GM21390 (cell line): ENCODE data around the gene CHAT.

Experiments used
- ATAC-seq: cut with Tn5 transposase; IDR thresholded peaks from one replicate; pipeline ENCODE4 v1.9.1; 2021; ENCODE audit not compliant: unreplicated experiment

Gene CHAT

DNA sequence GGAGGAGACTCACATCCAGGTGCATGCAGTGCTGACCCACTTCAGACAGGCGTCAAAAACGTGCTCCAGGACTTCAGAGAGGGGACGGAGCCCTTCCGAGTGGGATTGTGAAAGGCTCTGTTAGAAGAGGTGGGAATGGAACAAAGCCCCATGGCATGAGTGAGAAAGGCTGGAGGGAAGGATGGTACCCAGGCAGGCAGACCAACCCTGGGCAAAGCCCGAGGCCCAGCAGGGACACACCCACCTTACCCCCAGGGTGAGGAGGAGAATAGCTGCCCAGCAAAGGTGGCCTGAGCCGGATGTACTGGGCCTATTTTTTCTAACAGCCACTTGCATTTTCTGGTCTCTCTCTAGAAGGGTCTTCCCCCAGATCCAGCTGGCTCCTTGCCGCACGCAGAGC is 14.8 kb downstream of the CHAT start:
- ATAC-seq: no peak

DNA sequence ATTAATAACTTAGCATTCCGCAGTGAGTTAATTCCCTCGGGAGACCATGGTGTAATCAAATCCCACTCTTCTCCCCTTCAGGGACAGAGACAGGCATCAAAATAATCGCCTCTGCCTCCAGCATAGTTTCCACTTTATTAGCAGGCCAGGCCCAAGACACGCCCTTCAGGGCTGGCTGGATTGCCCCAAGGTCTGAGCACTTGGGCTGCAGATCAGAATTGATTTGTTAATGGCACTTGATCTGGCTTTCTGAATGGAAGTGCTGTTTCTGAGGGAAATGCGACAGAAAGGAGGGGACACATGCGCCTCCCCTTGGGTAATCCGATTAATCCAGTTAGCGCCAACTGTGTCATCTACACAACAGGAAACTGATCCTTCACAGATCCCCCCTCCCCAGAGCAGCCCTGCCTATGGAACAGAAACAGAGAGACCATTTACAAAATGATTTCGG is 15.6 kb downstream of the CHAT start:
- no peak for ATAC-seq

DNA sequence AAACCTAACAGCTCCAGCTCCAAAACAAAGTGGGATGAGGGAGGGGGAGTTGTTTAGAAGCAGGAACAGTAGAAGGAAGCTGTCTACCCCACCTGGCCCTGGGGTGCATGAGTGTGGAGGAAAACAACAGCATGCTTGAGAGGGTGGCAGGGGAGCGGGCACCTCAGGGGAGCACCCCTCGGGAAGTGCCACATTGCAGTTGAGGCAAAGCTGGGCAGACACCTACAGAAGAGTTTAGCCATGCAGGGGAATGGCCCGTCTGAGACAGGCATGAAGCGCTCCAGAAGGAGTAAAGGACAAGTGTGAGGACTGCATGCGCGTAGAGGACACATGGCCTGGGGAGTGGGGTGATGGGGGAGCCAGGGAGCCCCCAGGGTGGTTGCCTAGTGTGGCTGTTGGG is 18.1 kb downstream of the CHAT start:
- ATAC-seq: no peak

DNA sequence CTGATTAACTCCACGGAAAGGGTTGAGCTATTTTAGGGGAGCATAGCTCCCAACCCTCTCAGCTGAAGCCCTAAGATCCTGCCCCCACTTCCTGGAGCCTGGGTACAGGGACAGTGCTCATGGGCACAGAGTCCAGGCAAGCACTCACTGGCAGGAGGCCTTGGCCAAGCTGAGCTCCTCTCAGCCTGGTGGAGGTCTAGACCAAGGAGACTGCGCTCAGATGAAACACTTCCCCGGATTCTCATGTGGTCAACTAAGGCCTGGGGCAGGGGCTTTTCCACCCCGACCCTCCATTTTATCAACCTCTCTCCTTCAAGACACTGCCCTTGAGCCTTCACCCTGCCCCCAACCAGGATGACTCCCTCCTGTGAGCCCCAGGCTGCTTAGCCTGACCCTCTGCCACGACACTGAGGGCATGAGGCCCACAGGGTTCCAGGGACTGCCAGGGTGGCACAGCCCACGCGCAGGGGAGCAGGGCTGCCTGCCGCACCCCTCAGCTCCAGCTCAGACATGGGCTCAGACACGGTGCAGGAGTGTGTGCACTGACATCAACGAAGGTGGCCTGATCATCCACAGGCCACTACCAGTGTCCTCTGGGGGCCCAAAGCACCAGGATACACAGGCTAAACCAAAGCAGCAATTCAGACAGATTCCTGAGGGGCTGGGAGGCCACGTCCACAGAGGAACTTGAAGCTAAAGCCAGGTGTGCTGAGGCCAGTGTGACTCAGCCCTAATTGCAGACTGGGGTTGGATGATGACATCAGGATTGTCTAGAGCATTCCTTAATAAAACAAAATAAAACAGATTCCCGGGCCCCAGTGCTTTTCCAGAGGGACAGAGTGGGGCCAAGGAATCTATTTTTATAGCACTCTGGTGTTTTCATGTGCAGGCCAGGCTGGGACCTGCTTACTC is 18.8 kb downstream of the CHAT start:
- no peak for ATAC-seq

DNA sequence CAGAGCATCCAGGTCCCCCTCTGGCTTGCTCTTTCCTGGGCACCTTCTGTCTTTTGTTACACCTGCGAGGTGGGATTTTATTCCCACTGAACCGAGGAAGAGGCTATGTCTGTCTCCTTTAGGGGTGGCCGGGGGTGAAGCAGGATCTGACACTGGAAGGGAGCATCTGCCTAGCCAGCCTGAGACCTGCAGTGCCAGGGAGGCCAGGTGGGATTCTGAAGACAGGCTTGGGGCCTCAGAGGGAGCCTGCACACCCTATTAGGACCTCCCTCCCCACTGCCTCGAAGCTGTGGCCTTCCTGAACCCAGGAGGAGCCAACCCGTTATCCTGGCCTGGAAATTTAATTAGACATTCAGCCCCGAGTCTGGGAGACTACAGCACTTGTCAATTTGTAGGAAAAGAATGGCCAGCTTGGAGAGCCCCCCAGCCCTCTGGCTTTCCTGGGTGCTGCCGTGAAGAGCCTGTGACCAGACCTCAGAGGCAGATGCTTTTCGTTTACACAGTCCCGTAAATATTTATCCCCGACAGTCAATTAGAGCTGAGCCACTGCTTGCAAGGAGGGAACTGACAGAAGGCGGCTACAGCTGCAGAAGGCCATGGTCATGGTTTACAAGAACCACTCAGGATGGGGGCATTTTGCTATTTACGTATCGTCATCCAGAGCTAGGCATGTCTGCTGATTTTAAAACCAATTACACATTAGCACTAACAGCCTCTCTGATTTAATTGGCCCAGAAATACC is 19.7 kb downstream of the CHAT start:
- ATAC-seq: no peak

DNA sequence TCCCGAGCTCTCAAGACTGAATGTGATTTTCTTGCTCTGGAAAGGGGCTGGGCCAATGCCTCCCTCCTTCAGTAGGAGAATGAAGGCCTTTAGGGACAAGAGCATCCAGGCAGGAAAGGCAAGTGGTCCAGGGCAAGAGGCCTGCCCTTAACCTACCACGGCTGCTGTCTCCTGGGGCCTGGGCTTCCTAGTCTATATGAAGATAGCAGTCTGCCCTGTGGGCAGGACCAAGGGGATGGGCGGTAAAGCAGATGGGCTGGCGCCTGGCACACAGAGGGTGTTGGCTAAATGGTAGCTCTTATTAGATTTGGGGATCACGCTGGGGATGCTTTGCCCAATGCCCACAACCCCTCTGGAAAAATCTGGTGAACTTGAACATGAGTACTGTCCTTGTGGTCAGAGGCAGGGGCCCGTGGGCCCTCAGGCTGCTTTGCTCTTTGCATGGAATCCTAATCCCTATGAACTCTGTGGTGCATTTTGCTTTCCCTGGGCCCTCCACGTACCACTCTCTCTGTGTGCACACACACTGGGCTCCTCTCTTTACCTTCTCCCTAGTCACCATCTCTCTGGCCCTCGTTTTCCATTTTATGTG is 20.3 kb downstream of the CHAT start:
- ATAC-seq: no peak

DNA sequence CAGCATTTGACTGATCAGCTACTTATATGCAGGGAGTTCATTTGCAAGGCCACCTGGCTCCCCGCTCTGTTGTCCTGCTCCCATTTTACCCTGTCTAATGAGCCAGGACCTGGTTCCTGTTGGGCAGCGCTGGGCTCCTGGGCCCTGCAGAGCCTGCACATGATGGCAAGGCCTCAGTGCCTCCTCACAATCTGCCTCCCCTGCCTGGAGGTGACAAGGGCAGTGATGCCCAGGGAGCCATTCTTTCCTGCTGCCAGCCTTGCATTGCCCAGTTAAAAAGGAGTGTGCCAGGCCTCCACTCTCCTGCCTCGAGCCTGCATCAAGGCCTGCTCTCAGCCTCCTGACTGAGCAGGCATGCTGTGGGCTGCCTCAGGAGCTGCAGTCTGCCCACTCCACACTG is 28.5 kb downstream of the CHAT start:
- ATAC-seq: no peak

DNA sequence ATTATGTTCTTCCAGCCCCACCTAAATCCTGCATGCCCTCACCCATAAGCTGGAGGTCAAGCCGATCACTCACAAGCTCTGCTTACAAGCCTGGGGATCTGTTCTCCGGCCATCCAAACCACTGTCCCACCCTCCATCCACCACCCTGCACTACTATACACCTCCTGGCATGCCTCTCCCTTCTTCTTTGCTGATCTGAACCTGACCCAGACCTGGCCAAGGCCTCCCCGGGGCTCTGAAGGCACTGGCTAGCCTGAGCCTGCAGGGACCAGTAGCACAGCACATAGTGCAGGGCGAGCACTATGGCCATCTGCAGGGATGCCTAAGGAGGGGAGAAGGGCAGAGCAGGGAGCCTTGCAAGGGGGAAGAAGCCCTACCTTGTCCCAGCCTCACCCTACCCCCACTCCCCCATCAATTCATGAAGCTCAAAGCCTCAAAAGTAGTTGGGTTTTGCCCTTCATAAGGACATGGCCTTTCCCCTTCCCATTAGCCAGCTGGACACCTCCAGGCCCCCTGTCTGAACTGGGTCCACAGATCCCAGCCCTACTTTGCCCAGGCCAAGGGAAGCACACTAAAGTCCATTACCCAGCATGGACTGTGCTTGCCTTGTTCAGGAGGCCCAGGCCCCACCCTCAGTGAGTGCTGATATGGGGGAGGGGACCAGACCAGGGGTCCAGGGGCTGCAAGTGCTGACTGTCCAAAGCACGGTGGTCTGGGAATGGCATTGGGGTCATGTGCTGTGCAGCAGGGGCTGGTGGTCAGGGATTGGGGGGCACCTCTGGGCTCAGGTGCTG is 29.6 kb downstream of the CHAT start:
- ATAC-seq: no peak

DNA sequence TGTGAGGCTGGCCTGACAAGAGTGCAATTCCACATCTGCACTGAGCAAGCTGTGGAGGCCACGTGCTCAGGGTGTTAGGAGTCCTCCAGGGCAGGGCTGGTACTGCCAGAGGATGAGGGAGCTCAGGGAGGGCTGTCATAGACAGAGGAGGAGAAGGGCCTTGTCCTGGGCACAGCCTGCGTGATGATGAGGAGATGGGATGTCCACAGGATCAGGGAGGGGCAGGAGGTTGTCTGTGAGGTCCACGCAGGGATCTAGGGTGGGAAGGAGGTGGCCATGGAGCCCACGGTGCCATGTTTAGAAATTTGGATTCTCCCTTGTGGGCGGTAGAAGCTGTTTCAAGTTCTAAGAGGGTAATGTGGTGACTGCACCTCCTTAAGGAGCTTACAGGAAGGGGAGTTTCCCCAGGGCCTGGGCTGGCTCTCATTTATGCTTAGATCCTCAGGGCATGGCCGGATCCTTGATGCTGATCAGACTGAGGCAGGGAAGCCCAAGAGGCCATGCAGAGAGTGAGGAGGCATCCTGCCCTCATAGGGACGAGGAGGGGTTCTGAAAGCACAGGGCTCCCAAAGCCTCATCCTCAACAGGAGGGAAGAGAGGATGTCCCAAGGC is 30.3 kb downstream of the CHAT start:
- no peak for ATAC-seq

DNA sequence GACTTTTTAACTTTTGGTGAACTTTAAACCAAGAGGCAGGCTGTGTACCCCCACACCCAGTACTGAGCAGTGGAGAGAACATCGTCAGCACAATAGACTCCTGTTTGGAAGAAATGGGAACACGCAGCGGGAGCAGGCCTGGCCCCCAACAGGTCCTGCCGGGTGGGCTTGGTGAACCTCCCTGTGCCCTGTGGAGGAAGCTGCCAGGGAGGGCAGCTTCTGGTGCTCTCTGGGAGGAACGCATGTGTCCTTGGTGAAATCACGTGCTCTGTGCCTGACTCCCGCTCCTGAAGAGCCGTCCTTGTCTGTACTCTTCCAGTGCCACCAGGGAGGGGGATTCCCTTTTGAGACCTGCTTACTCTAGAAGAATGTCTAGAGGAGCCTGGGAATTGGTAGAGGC is 31.6 kb downstream of the CHAT start:
- no peak for ATAC-seq

DNA sequence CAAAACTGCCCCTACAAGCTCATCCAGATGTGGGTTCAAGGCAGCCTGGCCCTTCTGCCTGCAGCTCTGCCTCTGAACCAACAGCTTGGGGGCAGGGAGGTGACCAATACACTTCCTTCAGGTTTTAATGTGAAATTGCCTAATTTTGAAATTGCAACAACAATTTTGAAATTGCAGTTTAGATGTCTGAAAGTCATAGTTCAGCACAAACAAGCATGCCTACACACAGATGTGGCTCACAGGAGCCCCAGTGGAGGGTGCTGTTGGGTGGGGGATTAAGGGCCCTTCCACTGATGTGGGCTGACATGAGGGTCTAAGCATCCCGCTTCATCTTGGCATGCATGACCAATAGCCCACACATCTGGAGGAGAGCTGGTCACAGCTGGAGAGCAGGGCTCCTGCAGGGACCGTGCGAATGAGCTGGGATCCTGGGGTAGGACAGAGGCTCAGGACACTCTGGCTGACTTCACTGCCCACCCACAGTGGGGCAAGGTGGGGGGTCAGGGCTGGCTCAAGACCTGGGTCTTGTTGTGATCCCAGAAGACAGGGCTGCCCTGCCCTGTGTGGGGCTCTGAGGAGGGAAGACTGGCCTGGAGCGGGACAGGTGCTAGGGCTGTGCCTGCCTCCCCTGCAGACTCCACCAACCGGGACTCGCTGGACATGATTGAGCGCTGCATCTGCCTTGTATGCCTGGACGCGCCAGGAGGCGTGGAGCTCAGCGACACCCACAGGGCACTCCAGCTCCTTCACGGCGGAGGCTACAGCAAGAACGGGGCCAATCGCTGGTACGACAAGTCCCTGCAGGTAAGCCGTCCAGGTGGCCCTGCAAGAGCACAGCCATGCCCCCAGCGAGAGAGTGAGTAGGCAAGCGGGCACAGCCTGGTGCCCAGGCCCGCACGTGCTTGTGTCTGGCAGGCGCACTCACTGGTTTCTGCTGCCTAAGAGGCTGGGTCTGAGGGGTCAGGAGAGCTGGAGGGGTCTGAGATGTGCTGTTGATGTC is 32.3 kb downstream of the CHAT start:
- ATAC-seq: no peak

DNA sequence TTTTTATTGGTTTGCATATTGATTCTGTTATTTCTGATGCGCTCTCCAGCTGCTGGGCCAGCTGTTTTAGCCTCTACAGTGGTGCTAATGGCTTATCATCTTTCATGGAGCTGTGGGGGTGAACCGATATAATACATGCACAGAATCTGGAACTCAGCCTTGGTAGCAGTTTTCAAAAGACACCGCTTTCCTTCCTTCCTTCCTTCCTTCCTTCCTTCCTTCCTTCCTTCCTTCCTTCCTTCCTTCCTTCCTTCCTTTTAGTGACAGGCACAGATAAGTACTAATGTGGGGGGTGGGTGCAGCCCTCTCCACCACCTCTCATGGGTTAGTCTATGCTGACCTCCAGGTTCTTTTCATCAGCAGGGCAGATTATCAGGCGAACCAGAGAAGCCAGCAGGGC is 33.7 kb downstream of the CHAT start:
- no peak for ATAC-seq

DNA sequence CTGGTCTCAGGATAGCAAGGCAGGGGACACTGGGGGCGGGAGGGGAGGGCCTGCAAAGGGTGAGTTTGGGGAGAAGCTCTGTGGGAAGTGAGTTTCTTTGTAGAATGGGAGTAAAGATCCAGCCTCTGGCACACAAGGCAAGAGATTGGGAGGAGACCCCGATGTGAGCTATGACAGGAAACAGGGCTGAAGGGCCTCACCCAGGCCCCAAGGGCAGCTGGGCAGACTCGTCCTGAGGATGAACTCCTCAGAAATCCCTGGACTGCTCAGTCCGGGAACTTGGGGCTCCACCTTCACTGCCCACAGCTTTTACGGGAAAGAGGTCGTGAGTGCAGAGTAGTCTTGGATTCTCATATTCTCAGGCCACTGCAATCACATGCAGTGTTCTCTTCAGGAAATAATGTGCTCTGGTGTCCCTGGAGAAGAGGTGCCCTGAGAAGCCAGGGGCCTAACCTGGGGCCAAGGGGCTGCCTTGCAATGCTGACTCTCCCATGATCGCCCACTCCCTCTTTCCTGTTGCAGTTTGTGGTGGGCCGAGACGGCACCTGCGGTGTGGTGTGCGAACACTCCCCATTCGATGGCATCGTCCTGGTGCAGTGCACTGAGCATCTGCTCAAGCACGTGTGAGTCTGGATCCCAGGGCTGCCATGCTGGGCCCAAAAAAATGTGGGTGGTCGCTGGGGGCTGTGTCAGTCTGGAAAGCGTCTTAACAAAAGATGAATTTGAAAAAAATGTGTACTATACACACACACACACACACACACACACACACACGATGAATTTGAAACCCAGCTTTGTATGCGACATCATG is 34.4 kb downstream of the CHAT start:
- no peak for ATAC-seq

DNA sequence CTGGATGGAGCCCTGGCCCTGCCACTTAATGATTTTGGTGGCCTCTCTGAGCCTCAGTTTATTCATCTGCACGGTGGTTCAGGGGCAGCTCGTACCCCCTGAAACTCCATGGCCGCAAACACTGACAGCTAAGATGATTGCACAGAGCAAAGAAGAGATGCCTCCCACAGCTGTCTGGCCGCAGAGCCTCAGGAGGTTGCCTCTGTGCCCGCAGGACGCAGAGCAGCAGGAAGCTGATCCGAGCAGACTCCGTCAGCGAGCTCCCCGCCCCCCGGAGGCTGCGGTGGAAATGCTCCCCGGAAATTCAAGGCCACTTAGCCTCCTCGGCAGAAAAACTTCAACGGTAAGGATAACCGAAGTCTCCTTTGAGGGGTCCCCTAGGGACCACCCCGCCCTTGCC is 35.5 kb downstream of the CHAT start:
- no peak for ATAC-seq

DNA sequence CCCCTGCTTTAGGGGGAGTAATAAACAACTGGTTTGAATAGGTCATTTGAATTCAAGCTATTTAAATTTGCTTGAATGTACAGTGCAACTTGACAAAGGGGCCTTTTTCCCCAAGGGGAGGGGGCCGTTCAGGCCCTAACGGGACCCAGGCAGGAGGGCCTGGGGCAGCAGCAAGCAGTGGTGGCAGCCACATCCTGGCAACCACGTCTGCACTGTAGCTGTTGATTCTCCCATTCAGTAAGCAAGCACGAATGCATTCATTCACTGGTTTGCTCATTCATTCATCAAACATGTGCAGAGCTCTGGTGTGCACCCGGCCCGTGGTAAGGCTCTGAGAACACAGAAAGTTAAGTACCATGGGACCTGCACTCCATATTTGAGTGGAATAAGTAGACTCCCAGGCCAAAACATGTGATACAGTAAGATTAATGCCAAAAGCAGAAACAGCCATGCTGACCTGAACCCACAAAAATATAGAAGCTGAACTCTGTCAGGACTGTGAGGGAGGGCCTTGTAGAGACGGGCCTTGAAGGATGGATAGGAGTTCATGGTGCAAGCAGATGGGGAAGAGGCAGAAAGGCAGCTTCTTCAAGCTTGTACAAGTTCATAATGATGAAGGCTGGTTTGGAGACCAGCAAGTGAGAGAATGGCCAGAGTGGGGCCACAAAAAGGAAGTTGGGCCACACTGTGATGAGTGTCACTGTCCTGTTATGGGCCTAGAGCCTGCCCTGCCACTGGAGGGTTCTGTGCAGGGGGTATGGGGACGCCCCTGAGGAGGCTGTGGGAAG is 36.3 kb downstream of the CHAT start:
- no peak for ATAC-seq

DNA sequence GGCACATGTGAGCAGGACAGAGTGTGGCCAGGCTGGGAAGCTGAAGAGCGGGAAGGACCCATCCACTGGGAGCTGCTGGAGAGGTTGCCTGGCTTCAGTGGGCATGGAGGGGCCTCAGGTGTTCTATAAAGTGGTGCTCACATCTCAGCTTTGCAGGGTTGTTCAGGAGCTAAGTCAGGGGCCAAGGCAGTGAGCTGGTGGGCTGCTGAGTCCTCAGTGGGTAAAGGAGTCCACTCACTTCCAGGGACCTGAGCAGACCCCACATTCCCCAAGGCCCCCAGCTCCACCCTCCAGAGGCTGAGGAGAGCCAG is 36.8 kb downstream of the CHAT start:
- no peak for ATAC-seq

DNA sequence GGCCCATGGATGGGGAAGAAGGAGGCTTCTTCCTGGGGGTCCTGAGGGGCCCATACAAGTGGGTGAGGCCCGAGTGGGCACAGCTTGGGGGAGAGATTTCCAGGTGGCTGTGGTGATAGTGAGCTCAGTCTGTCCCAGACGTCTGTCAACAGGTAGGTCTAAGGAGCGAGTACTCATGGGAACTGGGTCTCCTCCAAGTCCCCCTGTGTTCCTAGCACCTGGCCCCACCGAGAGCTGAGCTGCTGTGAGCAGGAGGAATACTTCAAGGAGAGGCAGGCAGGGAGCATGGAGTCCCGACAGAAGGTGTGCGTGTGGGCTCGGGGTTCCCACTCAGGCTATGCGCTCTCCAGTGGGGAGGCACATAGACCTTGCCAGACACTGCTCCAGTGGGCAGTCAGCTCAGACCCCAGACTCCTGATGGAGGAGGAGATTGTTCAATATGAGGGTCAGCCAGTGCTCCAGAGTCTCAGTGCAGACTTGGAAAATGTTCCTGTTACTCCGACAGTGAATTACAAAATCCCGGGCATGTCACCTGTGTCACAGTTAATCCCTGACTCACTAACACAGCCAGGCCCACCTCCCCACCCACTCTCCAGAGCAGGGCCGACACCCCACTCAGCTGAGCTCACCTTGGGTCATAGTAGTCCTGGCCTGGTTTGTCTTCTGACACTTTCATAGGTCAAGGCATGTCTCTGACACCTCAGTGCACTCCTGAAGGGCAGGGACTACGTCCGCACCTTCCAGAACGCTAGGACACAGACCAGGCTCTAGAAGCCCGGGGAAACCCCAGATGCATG is 37.4 kb downstream of the CHAT start:
- ATAC-seq: no peak
